ENCODE results near the gene PPP2R2C. TPM values are rescaled to one million over a fixed set of nuclear protein-coding genes. Genes with fewer than 3 reads are reported as not detected.

Gene PPP2R2C
- total and polyA plus RNA-seq, 2 experiments from 2014 or later, result 1.3 to 9.2 TPM

DNA sequence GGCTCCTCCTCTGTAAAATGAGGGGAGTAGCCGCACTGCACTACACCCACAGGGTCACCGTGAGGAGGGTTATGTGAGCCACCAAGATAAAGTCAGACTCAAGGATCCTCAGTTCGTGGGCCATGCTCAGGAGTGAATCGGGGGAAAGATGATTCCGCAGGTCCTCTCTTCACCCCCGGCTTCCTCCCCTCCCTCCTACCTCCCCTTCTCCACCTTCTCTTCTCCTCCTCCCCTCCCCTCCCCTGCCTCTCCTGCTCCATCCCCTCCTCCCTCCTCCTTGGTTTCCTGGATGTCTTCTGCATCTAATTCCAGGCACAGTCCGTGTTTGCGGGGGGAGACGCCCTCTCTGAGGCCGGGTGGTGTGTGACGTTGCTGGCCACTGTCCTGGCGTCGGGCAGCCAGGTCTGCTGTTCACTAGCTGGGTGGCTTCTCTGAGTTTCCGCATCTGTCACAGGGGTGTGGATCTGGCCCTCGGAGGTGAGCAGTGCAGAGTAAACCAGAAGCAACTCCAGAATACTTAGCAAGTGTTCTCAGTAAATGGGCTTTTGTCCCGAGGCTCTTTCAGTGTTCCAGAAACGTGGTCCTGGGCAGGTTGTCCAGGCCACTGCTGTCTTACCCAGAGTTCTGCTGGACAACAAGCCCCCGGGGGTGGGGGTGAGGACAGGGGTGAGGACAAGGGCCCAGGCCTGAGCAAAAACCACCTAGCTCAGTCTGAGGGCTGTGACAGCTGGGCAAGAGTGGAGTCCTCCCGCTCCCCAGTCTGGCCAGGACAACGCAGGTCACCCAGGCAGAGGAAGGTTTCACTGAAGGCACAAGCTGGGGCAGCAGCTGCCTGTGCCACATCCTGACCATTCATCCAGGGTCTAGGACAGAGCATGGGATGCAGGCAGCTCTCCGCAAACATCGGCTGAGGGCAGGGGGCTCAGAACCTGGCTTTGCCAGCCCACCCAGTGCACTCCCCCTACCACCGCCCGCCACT lies 92.4 kb downstream of the PPP2R2C start (continued):
- TF ChIP-seq, protein P1, sequence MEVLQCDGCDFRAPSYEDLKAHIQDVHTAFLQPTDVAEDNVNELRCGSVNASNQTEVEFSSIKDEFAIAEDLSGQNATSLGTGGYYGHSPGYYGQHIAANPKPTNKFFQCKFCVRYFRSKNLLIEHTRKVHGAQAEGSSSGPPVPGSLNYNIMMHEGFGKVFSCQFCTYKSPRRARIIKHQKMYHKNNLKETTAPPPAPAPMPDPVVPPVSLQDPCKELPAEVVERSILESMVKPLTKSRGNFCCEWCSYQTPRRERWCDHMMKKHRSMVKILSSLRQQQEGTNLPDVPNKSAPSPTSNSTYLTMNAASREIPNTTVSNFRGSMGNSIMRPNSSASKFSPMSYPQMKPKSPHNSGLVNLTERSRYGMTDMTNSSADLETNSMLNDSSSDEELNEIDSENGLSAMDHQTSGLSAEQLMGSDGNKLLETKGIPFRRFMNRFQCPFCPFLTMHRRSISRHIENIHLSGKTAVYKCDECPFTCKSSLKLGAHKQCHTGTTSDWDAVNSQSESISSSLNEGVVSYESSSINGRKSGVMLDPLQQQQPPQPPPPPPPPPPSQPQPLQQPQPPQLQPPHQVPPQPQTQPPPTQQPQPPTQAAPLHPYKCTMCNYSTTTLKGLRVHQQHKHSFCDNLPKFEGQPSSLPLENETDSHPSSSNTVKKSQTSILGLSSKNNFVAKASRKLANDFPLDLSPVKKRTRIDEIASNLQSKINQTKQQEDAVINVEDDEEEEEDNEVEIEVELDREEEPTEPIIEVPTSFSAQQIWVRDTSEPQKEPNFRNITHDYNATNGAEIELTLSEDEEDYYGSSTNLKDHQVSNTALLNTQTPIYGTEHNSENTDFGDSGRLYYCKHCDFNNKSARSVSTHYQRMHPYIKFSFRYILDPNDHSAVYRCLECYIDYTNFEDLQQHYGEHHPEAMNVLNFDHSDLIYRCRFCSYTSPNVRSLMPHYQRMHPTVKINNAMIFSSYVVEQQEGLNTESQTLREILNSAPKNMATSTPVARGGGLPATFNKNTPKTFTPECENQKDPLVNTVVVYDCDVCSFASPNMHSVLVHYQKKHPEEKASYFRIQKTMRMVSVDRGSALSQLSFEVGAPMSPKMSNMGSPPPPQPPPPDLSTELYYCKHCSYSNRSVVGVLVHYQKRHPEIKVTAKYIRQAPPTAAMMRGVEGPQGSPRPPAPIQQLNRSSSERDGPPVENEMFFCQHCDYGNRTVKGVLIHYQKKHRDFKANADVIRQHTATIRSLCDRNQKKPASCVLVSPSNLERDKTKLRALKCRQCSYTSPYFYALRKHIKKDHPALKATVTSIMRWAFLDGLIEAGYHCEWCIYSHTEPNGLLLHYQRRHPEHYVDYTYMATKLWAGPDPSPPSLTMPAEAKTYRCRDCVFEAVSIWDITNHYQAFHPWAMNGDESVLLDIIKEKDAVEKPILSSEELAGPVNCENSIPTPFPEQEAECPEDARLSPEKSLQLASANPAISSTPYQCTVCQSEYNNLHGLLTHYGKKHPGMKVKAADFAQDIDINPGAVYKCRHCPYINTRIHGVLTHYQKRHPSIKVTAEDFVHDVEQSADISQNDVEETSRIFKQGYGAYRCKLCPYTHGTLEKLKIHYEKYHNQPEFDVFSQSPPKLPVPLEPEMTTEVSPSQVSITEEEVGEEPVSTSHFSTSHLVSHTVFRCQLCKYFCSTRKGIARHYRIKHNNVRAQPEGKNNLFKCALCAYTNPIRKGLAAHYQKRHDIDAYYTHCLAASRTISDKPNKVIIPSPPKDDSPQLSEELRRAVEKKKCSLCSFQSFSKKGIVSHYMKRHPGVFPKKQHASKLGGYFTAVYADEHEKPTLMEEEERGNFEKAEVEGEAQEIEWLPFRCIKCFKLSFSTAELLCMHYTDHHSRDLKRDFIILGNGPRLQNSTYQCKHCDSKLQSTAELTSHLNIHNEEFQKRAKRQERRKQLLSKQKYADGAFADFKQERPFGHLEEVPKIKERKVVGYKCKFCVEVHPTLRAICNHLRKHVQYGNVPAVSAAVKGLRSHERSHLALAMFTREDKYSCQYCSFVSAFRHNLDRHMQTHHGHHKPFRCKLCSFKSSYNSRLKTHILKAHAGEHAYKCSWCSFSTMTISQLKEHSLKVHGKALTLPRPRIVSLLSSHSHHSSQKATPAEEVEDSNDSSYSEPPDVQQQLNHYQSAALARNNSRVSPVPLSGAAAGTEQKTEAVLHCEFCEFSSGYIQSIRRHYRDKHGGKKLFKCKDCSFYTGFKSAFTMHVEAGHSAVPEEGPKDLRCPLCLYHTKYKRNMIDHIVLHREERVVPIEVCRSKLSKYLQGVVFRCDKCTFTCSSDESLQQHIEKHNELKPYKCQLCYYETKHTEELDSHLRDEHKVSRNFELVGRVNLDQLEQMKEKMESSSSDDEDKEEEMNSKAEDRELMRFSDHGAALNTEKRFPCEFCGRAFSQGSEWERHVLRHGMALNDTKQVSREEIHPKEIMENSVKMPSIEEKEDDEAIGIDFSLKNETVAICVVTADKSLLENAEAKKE (CRISPR knock-in tag; IDR thresholded peaks at IDR 0.05), result no peak
- TF ChIP-seq EZH2 (IDR thresholded peaks at IDR 0.05; ENCODE audit: low read depth, unreplicated experiment), result no peak
- no peak for TF ChIP-seq ETS1 (IDR thresholded peaks at IDR 0.05)
- TF ChIP-seq STAT1 (IDR thresholded peaks at IDR 0.05; ENCODE audit: unreplicated experiment), result no peak
- no peak for TF ChIP-seq CREB1 (CRISPR knock-in tag; IDR thresholded peaks at IDR 0.05; ENCODE audit: low read depth)
- TF ChIP-seq, protein P2, sequence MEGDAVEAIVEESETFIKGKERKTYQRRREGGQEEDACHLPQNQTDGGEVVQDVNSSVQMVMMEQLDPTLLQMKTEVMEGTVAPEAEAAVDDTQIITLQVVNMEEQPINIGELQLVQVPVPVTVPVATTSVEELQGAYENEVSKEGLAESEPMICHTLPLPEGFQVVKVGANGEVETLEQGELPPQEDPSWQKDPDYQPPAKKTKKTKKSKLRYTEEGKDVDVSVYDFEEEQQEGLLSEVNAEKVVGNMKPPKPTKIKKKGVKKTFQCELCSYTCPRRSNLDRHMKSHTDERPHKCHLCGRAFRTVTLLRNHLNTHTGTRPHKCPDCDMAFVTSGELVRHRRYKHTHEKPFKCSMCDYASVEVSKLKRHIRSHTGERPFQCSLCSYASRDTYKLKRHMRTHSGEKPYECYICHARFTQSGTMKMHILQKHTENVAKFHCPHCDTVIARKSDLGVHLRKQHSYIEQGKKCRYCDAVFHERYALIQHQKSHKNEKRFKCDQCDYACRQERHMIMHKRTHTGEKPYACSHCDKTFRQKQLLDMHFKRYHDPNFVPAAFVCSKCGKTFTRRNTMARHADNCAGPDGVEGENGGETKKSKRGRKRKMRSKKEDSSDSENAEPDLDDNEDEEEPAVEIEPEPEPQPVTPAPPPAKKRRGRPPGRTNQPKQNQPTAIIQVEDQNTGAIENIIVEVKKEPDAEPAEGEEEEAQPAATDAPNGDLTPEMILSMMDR (conservative IDR thresholded peaks at IDR 0.05; ENCODE audit: low read depth in 2 of 2), result no peak
- no peak for TF ChIP-seq ZNF331 (CRISPR knock-in tag; IDR thresholded peaks at IDR 0.05; ENCODE audit: low read depth)

Data from GM23338 (cell line).